Ishikawa (cell line): ENCODE data around the gene SPEM2.

ENCODE experiments used
- CEBPB ChIP-seq: IDR thresholded peaks from 2 replicates; pipeline ENCODE4 v1.6.1; 2012
- EP300 ChIP-seq: IDR thresholded peaks from 2 replicates; pipeline ENCODE4 v1.6.1; 2012; ENCODE audit warnings: borderline replicate concordance
- MAX ChIP-seq: IDR thresholded peaks from 2 replicates; pipeline ENCODE4 v1.6.1; 2012
- RAD21 ChIP-seq: IDR thresholded peaks from 2 replicates; pipeline ENCODE4 v1.6.1; 2012; ENCODE audit warnings: low read depth
- REST ChIP-seq: IDR thresholded peaks from 2 replicates; pipeline ENCODE4 v1.6.1; 2012; ENCODE audit warnings: low read depth, mild to moderate bottlenecking
- TAF1 ChIP-seq: IDR thresholded peaks from 2 replicates; pipeline ENCODE4 v1.6.1; 2012; ENCODE audit warnings: low read depth, mild to moderate bottlenecking
- USF1 ChIP-seq: IDR thresholded peaks from 2 replicates; pipeline ENCODE4 v1.6.1; 2012
- YY1 ChIP-seq: IDR thresholded peaks from 2 replicates; pipeline ENCODE4 v1.6.1; 2012; ENCODE audit warnings: low read depth

- TF ChIP-seq MAX (no peak), REST (no peak), YY1 (no peak), EP300 (no peak), TAF1 (no peak), RAD21 (no peak), CEBPB (no peak), USF1 (no peak)
These were observed 21.8 kb upstream of the SPEM2 start for GRCh38 chr17:7403727-7403976.
